ENCODE data around the gene SARM1. TPM values are rescaled to one million over a fixed set of nuclear protein-coding genes. Genes with fewer than 3 reads are reported as not detected.
A peak's percentile ranks its signal among the peaks of the same experiment; 100 is the strongest.

SARM1 gene
- total RNA-seq, 1 experiment from 2014 or later: 37.7 TPM

- intact Hi-C loops (cut with micrococcal nuclease; ENCODE audit: unreplicated experiment): no loop called here
- BruUV-seq (replicated peaks): no TSS peak
- Histone ChIP-seq H3K4me3 (ENCODE audit: low read depth, low read length, poor library complexity, severe bottlenecking) (no peak overlapping the region), H3K4me1 (ENCODE audit: insufficient read depth, low read length, poor library complexity, severe bottlenecking) (peaks cover 11% of the 10 kb centered on the region), H3K27ac (ENCODE audit: low read depth, low read length, poor library complexity, severe bottlenecking) (no peak overlapping the region), H3K9me3 (ENCODE audit: low read depth, low read length, poor library complexity, severe bottlenecking) (no peaks in the 10 kb centered on the region), H3K36me3 (ENCODE audit: insufficient read depth, low read length, poor library complexity, severe bottlenecking) (peaks cover 30% of the 10 kb centered on the region), H3K27me3 (replicated peaks; ENCODE audit: insufficient read depth, low read depth, low read length, poor library complexity) (no peaks in the 10 kb centered on the region)
- ChIA-PET CTCF (no interaction called here), POLR2A (ENCODE audit: low non-redundant PET) (no interaction called here)
- TF ChIP-seq CTCF (conservative IDR thresholded peaks at IDR 0.05; ENCODE audit: low read depth, low read length): no peak
- TF ChIP-seq EZH2 (IDR thresholded peaks at IDR 0.05; ENCODE audit: borderline replicate concordance, low read depth, low read length, poor library complexity, severe bottlenecking): no peak
- DNase-seq (ENCODE audit: low spot score): no peak
Observed at GRCh38 chr17:28331891-28332420, 39.5 kb upstream of the SARM1 start.

- CTCF ChIA-PET: no interaction called here
- Histone ChIP-seq H3K27ac (ENCODE audit: low read depth, low read length, poor library complexity, severe bottlenecking) (no peak overlapping the region), H3K4me3 (ENCODE audit: low read depth, low read length, poor library complexity, severe bottlenecking) (no peak overlapping the region), H3K27me3 (replicated peaks; ENCODE audit: insufficient read depth, low read depth, low read length, poor library complexity) (no peaks in the 10 kb centered on the region), H3K36me3 (ENCODE audit: insufficient read depth, low read length, poor library complexity, severe bottlenecking) (peaks cover 17% of the 10 kb centered on the region), H3K9me3 (ENCODE audit: low read depth, low read length, poor library complexity, severe bottlenecking) (no peaks in the 10 kb centered on the region), H3K4me1 (ENCODE audit: insufficient read depth, low read length, poor library complexity, severe bottlenecking) (peaks cover 11% of the 10 kb centered on the region)
- POLR2A ChIA-PET (ENCODE audit: low non-redundant PET): interaction anchor here (0.6 kb wide), 1 partner anchor 43 kb away, joined by 4 read pairs; no protein-coding TSS in a partner anchor
- TSS peak; percentile 26 for BruUV-seq (replicated peaks)
- TF ChIP-seq CTCF (conservative IDR thresholded peaks at IDR 0.05; ENCODE audit: low read depth, low read length) (no peak), EZH2 (IDR thresholded peaks at IDR 0.05; ENCODE audit: borderline replicate concordance, low read depth, low read length, poor library complexity, severe bottlenecking) (no peak)
- intact Hi-C loops (cut with micrococcal nuclease; ENCODE audit: unreplicated experiment): no loop called here
- no peak for DNase-seq (ENCODE audit: low spot score)
Observed at GRCh38 chr17:28333083-28333746, 38.3 kb upstream of the SARM1 start.

GRCh38 chr17:28334171-28334570, 37.3 kb upstream of the SARM1 start:
- H3K4me3 ChIP-seq (ENCODE audit: low read depth, low read length, poor library complexity, severe bottlenecking): peak overlapping the region; percentile 86
- peak overlapping the region; percentile 48 for H3K27ac ChIP-seq (ENCODE audit: low read depth, low read length, poor library complexity, severe bottlenecking)
- no TSS peak for BruUV-seq (replicated peaks)
- H3K27me3 ChIP-seq (replicated peaks; ENCODE audit: insufficient read depth, low read depth, low read length, poor library complexity): no peaks in the 10 kb centered on the region
- ChIA-PET POLR2A (ENCODE audit: low non-redundant PET) (no interaction called here), CTCF (no interaction called here)
- intact Hi-C loops (cut with micrococcal nuclease; ENCODE audit: unreplicated experiment): no loop called here
- H3K4me1 ChIP-seq (ENCODE audit: insufficient read depth, low read length, poor library complexity, severe bottlenecking): peaks cover 11% of the 10 kb centered on the region
- no peaks in the 10 kb centered on the region for H3K9me3 ChIP-seq (ENCODE audit: low read depth, low read length, poor library complexity, severe bottlenecking)
- no peak for DNase-seq (ENCODE audit: low spot score)
- no peak for TF ChIP-seq CTCF (conservative IDR thresholded peaks at IDR 0.05; ENCODE audit: low read depth, low read length)
- TF ChIP-seq EZH2 (IDR thresholded peaks at IDR 0.05; ENCODE audit: borderline replicate concordance, low read depth, low read length, poor library complexity, severe bottlenecking): no peak
- H3K36me3 ChIP-seq (ENCODE audit: insufficient read depth, low read length, poor library complexity, severe bottlenecking): peaks cover 8% of the 10 kb centered on the region

Measured in A673 (cell line).